MM.1S (cell line): ENCODE measurements around the gene FZR1.

Experiments
- CTCF ChIP-seq: fragments of 300-600 bp; sonication (generic); IDR thresholded peaks from 2 replicates; pipeline ENCODE4 v1.5.1; 2016; ENCODE audit warnings: antibody characterized with exemption, low read length, mixed read lengths
- EZH2 ChIP-seq: fragments of 300-600 bp; sonication (generic); optimal IDR thresholded peaks from 2 replicates; pipeline ENCODE3; 2017; ENCODE audit warnings: low read depth, mild to moderate bottlenecking, antibody characterized with exemption, low read length, mixed read lengths

- TF ChIP-seq EZH2 (no peak), CTCF (no peak)
These were observed 24.6 kb upstream of the FZR1 start for GRCh38 chr19:3481241-3482090.
